Measurements from ENCODE around the gene ZNF471. TPM values are rescaled to one million over a fixed set of nuclear protein-coding genes. Genes with fewer than 3 reads are reported as not detected.

Gene ZNF471
- total RNA-seq, 4 donors from 2014 or later, result 3.7 to 10.4 (median 5.4) TPM

DNA sequence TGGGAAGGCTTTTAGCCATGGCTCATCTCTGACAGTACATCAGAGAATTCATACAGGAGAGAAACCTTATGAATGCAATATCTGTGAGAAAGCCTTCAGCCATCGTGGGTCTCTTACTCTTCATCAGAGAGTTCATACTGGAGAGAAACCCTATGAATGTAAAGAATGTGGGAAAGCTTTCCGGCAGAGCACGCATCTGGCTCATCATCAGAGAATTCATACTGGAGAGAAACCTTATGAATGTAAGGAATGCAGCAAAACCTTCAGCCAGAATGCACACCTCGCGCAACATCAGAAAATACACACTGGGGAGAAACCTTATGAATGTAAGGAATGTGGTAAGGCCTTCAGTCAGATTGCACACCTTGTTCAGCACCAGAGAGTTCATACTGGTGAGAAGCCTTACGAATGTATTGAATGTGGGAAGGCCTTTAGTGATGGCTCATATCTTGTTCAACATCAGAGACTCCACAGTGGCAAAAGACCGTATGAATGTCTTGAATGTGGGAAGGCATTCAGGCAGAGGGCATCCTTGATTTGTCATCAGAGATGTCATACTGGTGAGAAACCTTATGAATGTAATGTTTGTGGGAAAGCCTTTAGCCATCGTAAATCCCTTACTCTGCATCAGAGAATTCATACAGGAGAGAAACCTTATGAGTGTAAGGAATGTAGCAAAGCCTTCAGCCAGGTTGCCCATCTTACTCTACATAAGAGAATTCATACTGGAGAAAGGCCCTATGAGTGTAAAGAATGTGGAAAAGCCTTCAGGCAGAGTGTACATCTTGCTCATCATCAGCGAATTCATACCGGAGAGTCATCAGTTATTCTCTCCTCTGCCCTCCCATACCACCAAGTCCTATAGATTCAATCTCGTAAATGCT is 70.3 kb downstream of the ZNF471 start:
- TF ChIP-seq, protein P1, sequence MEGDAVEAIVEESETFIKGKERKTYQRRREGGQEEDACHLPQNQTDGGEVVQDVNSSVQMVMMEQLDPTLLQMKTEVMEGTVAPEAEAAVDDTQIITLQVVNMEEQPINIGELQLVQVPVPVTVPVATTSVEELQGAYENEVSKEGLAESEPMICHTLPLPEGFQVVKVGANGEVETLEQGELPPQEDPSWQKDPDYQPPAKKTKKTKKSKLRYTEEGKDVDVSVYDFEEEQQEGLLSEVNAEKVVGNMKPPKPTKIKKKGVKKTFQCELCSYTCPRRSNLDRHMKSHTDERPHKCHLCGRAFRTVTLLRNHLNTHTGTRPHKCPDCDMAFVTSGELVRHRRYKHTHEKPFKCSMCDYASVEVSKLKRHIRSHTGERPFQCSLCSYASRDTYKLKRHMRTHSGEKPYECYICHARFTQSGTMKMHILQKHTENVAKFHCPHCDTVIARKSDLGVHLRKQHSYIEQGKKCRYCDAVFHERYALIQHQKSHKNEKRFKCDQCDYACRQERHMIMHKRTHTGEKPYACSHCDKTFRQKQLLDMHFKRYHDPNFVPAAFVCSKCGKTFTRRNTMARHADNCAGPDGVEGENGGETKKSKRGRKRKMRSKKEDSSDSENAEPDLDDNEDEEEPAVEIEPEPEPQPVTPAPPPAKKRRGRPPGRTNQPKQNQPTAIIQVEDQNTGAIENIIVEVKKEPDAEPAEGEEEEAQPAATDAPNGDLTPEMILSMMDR (IDR thresholded peaks at IDR 0.05; ENCODE audit: low read depth), result no peak

Other genes starting within 250 kb of the ZNF471 start
- 1 to 10 TPM in 1 of 4 donors, not detected in 3; 2.3 TPM for gene EDDM13, start 235.1 kb upstream of the ZNF471 start, total RNA-seq
- 1 to 10 TPM; 5.9 to 10.0 (median 7.0) TPM for gene ZSCAN5A, start 193.0 kb upstream of the ZNF471 start, total RNA-seq
- 1 to 10 TPM; 2.4 to 3.8 (median 3.1) TPM for gene ZNF582, start 114.3 kb upstream of the ZNF471 start, total RNA-seq
- gene ZNF583, start 103.5 kb upstream of the ZNF471 start, total RNA-seq, result 1 to 10 TPM; 4.9 to 10.0 (median 8.5) TPM
- 1 to 10 TPM; 2.9 to 7.9 (median 3.7) TPM for gene ZNF667, start 30.5 kb upstream of the ZNF471 start, total RNA-seq
- 10 to 100 TPM in 1 of 4 donors, 1 to 10 TPM in 3; 8.1 to 10.6 (median 9.3) TPM for gene ZFP28, start 31.1 kb downstream of the ZNF471 start, total RNA-seq
- 1 to 10 TPM; 1.9 to 3.3 (median 2.8) TPM for gene ZNF470, start 59.6 kb downstream of the ZNF471 start, total RNA-seq
- gene ZNF71, start 87.4 kb downstream of the ZNF471 start, total RNA-seq, result 1 to 10 TPM; 5.1 to 9.0 (median 7.9) TPM
- gene SMIM17, start 135.3 kb downstream of the ZNF471 start, total RNA-seq, result not detected
- gene ZNF835, start 163.9 kb downstream of the ZNF471 start, total RNA-seq, result 1 to 10 TPM; 1.7 to 9.4 (median 3.0) TPM

All from subcutaneous adipose tissue (tissue), 4 donors.